GM19025 (cell line): ENCODE measurements around the gene R3HDM2.
"Not testable (repeated sequence)": the region's sequence is repeated elsewhere in the genome, so short reads cannot be mapped to it uniquely, and the experiment has no call there.

Experiments used
- ATAC-seq: cut with Tn5 transposase; IDR thresholded peaks from one replicate; pipeline ENCODE4 v1.9.1; 2021; ENCODE audit warnings: mild to moderate bottlenecking, low read depth, moderate library complexity; ENCODE audit not compliant: unreplicated experiment

Gene R3HDM2

DNA sequence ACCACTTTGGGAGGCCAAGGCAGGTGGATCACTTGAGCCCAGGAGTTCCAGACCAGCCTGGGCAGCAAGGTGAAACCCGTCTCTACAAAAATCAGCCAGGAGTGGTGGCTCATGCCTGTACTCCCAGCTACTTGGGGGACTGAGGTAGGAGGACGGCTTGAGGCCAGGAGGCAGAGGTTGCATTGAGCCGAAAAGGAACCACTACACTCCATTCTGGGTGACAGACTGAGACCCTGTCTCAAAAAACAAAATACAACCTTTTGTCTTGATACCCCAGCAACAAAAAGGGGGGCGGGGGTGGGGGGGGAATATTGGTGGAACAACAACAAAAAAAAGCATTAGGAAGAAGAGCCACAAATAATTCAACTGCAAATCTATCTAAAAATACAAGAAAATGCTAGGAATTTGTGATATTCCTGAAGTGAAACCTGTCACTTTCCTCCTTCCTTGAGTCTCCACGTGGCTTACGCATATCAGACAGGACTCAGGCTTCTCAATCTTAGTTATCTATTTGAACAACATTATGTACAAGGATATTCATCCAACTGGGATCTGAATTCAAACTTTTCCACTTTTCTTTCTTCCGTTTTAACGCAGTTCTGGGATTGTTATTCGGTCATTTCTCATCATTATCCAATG is 1.3 kb downstream of the R3HDM2 start:
- no peak for ATAC-seq

GRCh38 chr12:57428965-57429364 is 1.9 kb downstream of the R3HDM2 start:
- ATAC-seq, result no peak

- not testable (repeated sequence) for ATAC-seq
Observed at GRCh38 chr12:57426948-57427347, 3.9 kb downstream of the R3HDM2 start.

DNA sequence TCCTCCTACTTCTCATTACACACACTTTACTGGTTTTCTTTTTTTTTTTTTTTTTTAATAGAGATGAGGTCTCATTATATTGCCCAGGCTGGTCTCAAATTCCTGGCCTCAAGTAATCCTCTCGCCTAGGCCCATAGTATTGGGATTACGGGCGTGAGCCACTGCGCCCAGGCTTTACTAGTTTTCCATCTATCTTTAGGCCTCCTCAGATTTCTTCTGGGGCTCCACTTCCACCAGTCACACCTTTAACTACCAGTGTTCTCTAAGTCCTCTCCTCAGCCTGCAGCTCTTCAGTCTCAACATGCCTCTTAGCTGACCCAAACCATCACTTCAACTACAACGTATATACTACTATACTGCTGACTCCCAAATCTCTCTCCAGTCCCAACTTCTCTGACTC is 10.4 kb downstream of the R3HDM2 start:
- no peak for ATAC-seq

- no peak for ATAC-seq
Observed at GRCh38 chr12:57419495-57419894, 11.3 kb downstream of the R3HDM2 start.

DNA sequence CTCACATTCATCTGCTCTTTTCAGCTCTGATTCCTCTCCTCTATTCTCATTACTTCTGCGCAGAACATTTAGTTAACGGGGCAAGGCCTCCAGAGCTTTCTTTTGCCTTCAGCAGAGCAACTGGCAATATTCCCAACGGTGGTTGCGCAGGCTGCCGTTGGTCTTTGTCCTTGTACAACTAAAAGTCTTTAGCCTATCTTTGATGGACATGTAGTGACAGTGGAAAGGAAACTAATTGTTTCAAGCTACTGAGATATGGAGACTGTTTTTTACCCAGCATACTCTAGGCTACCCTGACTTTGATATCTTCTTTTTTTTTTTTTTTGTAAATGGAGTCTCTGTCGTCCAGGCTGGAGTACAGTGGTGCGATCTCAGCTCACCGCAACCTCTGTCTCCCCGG is 12.6 kb downstream of the R3HDM2 start:
- ATAC-seq, result no peak

DNA sequence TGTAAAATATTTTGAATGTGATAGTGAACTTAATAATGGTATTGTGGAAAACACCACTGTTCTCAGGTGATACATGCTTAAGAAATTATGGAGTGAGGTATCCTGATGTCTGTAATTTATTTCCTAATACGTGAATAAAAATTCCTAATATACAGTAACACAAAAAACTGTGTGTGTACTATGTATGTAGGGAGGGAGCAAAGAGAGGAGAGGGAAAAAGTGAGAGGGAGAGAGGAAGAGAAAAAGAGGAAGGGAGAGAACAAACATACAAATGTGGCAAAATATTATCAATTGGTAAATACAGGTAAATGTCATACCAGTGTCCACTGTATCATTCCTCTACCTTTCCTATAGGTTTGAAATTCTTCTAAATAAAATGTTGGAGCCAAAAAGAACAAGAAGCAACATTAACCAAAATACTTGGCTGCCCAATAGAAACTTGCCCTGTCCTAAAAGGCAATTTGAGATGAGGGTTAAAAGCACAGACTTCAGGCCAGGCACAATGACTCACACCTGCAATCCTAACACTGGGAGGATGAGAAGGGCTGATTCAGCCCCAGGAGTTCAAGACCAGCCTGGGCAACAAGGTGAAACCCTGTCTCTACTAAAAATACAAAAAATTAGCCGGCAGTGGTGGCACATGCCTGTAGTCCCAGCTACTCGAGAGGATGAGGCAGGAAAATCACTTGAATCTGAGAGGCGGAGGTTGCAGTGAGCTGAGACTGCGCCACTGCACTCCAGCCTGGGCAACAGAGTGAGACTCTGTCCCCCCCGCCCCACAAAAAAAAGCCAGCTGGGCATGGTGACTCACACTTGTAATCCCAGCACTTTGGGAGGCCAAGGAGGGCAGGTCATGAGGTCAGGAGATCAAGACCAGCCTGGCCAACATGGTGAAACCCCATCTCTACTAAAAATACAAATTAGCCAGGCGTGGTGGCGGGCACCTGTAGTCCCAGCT is 14.5 kb downstream of the R3HDM2 start:
- no peak for ATAC-seq

GRCh38 chr12:57415088-57415487 is 15.8 kb downstream of the R3HDM2 start:
- ATAC-seq, result no peak

DNA sequence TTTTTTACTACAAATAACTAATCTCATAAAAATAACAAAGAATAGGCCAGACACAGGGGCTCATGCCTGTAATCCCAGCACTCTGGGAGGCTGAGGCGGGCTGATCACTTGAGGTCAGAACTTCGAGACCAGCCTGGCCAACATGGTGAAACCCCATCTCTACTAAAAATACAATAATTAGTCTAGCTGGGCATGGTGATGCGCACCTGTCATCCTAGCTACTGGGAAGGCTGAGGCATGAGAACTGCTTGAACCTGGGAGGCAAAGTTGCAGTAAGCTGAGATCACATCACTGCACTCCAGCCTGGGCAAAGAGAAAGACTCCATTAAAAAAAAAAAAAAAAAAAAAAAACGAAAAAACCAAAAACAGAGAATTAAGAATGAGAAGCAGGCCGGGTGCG is 16.7 kb downstream of the R3HDM2 start:
- not testable (repeated sequence) for ATAC-seq

GRCh38 chr12:57410534-57410933 is 20.3 kb downstream of the R3HDM2 start:
- ATAC-seq, result no peak

- ATAC-seq, result no peak
Observed at GRCh38 chr12:57404966-57405640, 25.7 kb downstream of the R3HDM2 start.

- not testable (repeated sequence) for ATAC-seq
Observed at GRCh38 chr12:57402156-57402555, 28.7 kb downstream of the R3HDM2 start.

DNA sequence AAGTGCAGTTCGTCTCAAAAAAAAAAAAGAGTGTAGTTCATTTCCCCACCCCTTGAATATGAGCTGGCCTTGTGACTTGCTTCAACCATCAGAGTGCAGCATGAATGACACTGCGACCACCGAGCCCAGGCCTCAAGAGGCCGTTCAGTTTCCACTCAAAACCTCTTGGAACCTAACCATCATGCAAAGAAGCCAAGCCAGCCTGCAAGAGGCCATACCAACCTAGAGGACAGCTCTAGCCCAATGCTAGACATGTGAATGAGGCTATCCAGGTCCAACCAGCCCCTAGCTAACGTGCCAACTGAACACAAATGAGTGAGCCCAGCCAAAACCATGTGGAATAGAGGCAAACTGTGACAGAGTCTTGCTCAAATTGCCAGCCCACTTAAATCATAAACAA is 29.7 kb downstream of the R3HDM2 start:
- ATAC-seq, result no peak

DNA sequence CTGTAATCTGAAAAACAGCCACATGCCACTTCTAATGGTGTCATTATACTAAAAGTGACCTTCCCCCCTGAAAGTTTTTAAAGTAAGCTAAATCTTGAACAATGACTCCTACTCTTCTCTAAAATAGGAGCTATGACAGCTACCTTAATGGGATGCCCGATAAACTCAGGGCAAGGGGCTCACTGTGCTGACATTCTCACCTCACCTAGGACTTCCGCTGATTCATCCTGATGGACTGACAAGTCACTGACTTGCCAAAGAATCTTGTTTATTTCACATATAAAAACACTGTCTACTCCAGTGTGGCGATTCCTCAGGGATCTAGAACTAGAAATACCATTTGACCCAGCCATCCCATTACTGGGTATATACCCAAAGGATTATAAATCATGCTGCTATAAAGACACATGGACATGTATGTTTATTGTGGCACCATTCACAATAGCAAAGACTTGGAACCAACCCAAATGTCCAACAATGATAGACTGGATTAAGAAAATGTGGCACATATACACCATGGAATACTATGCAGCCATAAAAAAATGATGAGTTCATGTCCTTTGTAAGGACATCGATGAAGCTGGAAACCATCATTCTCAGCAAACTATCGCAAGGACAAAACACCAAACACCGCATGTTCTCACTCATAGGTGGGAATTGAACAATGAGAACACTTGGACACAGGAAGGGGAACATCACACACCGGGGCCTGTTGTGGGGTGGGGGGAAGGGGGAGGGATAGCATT is 31.0 kb downstream of the R3HDM2 start:
- not testable (repeated sequence) for ATAC-seq

DNA sequence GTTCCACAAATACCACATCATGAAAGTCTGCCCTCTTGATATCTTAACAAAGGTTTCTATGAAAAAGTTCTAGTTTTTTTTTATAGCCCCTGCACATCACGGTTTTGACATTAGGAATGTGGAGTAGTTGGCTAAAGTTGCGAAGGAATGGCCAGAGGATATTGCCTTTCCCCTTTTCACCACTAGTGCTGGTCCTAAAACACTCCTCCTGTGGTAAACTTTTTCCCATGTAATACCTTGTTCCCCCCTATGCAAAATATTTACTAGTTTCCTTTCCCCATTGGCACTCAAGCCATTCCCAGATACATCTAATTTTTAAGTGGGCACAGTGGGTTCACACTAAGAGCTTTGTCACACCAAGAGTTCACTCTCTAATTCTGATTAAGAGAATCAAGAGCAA is 33.4 kb downstream of the R3HDM2 start:
- ATAC-seq, result no peak

- no peak for ATAC-seq
Observed at GRCh38 chr12:57395121-57395520, 35.7 kb downstream of the R3HDM2 start.

GRCh38 chr12:57390174-57390573 is 40.7 kb downstream of the R3HDM2 start:
- no peak for ATAC-seq

DNA sequence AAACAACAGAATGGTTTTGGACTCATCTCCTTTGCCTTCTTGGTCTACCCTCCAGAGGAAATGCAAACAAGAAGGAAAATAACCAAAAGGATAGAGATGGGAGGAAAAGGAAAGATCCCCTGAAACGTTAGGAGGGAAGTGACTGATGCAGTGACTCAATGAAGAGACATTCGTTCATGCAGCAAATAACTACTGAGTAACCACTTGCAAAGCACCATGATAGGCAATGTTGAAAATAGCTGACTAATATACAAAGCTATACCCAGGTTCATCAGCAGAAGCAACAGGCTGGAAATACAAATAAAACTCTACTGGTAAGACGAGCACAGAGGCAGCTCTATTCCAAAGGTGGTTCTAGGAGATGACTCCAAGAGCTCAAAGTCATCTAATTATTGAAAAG is 41.8 kb downstream of the R3HDM2 start:
- no peak for ATAC-seq

- no peak for ATAC-seq
Observed at GRCh38 chr12:57388425-57388824, 42.4 kb downstream of the R3HDM2 start.

GRCh38 chr12:57386187-57386720 is 44.6 kb downstream of the R3HDM2 start:
- no peak for ATAC-seq
